HepG2 (cell line): ENCODE results near the gene METRN. TPM values are rescaled to one million over a fixed set of nuclear protein-coding genes. Genes with fewer than 3 reads are reported as not detected.

Experiments
- ARID5B ChIP-seq: IDR thresholded peaks from 2 replicates; pipeline ENCODE4 v1.4.0; 2020; ENCODE audit warnings: mild to moderate bottlenecking, missing genetic modification reagents
- DMTF1 ChIP-seq: sonication (generic); formaldehyde crosslinking; IDR thresholded peaks from 2 replicates; pipeline ENCODE4 v1.4.0; 2020; ENCODE audit warnings: mild to moderate bottlenecking, missing genetic modification reagents
- NR2F1 ChIP-seq, 2 experiments: fragments of 450-650 bp in 1 of 2; formaldehyde crosslinking in 1 of 2; IDR thresholded peaks; 2 replicates each; pipeline versions ENCODE4 v1.5.0 to v1.6.1; 2016 to 2020; ENCODE audit warnings: mild to moderate bottlenecking in 1 of 2, missing compliant biosample characterization in 1 of 2, missing genetic modification reagents in 1 of 2, moderate library complexity in 1 of 2
- PCBP2 ChIP-seq: fragments of 200-400 bp; formaldehyde crosslinking; optimal IDR thresholded peaks from 2 replicates; pipeline ENCODE3; 2018; ENCODE audit warnings: low read length, low read depth; ENCODE audit not compliant: poor library complexity, severe bottlenecking
- ZBTB40 ChIP-seq, 2 experiments: fragments of 450-650 bp in 1 of 2; sonication (generic) in 1 of 2; formaldehyde crosslinking in 1 of 2; IDR thresholded peaks; 2 replicates each; pipeline versions ENCODE4 v1.6.1 to v1.8.0; 2016 to 2022; ENCODE audit warnings: antibody characterized with exemption in 1 of 2, mild to moderate bottlenecking in 1 of 2, missing genetic modification reagents in 1 of 2
- ZNF296 ChIP-seq: sonication (generic); formaldehyde crosslinking; conservative IDR thresholded peaks from 2 replicates; pipeline ENCODE4 v1.5.0; 2020; ENCODE audit warnings: mild to moderate bottlenecking, missing genetic modification reagents
- ZNF441 ChIP-seq: sonication (generic); formaldehyde crosslinking; IDR thresholded peaks from 2 replicates; pipeline ENCODE4 v1.7.0; 2021; ENCODE audit warnings: missing genetic modification reagents, borderline replicate concordance
- ZNF556 ChIP-seq: sonication (generic); formaldehyde crosslinking; IDR thresholded peaks from 2 replicates; pipeline ENCODE4 v1.4.0; 2020; ENCODE audit warnings: mild to moderate bottlenecking, missing genetic modification reagents, borderline replicate concordance
- ZUFSP ChIP-seq: sonication (generic); formaldehyde crosslinking; IDR thresholded peaks from 2 replicates; pipeline ENCODE4 v1.9.0; 2021; ENCODE audit warnings: missing genetic modification reagents, mild to moderate bottlenecking, borderline replicate concordance
- polyA plus RNA-seq, 8 experiments: library from polyadenylated mRNA; depleted of rRNA in 3 of 8; stranded (reverse) in 7 of 8; unstranded in 1 of 8; fragments of >200 nt; fragmentation: Illumina TruSeq in 4 of 8; extraction: Trizol in 4 of 8; gene quantifications; 2 replicates each; pipeline versions ENCODE4 v1.2.1 to v1.2.3, GENCODE V29; 2011 to 2016; ENCODE audit warnings: low read depth in 4 of 8, missing spikeins in 1 of 8, mixed read lengths in 1 of 8; ENCODE audit not compliant: insufficient read depth in 1 of 8
- total RNA-seq, 5 experiments: library from RNA; depleted of rRNA; stranded (reverse); fragments of >200 nt; fragmentation: Illumina TruSeq; extraction: Trizol; gene quantifications; 2 replicates each; pipeline ENCODE4 v1.2.3, GENCODE V29; 2016; ENCODE audit warnings: low read depth in 1 of 5

The METRN gene
- total and polyA plus RNA-seq, 2 of the 13 experiments (the other 11 are each of a cell fraction or from before 2014, with no cell fraction given): 25.5 to 46.1 TPM

- 0 out of 2 replicates have a peak, but pooled peaks have one; percentile 17 for TF ChIP-seq ARID5B (CRISPR knock-in tag)
- no peak for TF ChIP-seq NR2F1 (CRISPR knock-in tag; IDR thresholded peaks at IDR 0.05)
- TF ChIP-seq ZNF441 (CRISPR knock-in tag): 0 out of 2 replicates have a peak, but pooled peaks have one; percentile 10
- no peak for TF ChIP-seq PCBP2
- TF ChIP-seq ZNF556 (CRISPR knock-in tag): no peak
- no peak for TF ChIP-seq ZBTB40 (IDR thresholded peaks at IDR 0.05)
- TF ChIP-seq ZBTB40 (CRISPR knock-in tag; IDR thresholded peaks at IDR 0.05): no peak; the same call in 1 of the 2 replicates
- no peak for TF ChIP-seq ZNF296 (CRISPR knock-in tag)
- no peak for TF ChIP-seq DMTF1 (CRISPR knock-in tag)
- no peak for TF ChIP-seq ZUFSP (CRISPR knock-in tag)
These were observed 34.9 kb upstream of the METRN start, which contains the start of gene STUB1 (continued) for GRCh38 chr16:679814-680624.
